ENCODE results near the gene GSTT2. TPM values are rescaled to one million over a fixed set of nuclear protein-coding genes. Genes with fewer than 3 reads are reported as not detected.

Gene GSTT2
- total RNA-seq, 2 donors from 2014 or later, result not detected

- no peak overlapping the region for H3K4me3 Mint-ChIP-seq
- H3K27me3 Mint-ChIP-seq (ENCODE audit: low read depth), result no peaks in the 10 kb centered on the region
- peak overlapping the region; percentile 65 for H3K27ac Mint-ChIP-seq
- H3K36me3 Mint-ChIP-seq (ENCODE audit: insufficient read depth in 2 of 2), result peaks cover 5 to 14% of the 10 kb centered on the region in 2 donors
- DNase-seq, result no peak
- H3K4me1 Mint-ChIP-seq (ENCODE audit: low read depth), result peaks cover 53% of the 10 kb centered on the region
- H3K9me3 Mint-ChIP-seq, result no peaks in the 10 kb centered on the region
- no peak for ATAC-seq (replicated peaks in 1 of 2)
Observed at GRCh38 chr22:24027389-24027975, 47.5 kb downstream of the GSTT2 start.

- Mint-ChIP-seq H3K27ac (no peak overlapping the region), H3K9me3 (no peaks in the 10 kb centered on the region), H3K4me1 (ENCODE audit: low read depth) (peaks cover 49% of the 10 kb centered on the region), H3K36me3 (ENCODE audit: insufficient read depth in 2 of 2) (peaks cover 5 to 14% of the 10 kb centered on the region in 2 donors), H3K4me3 (no peak overlapping the region), H3K27me3 (ENCODE audit: low read depth) (no peaks in the 10 kb centered on the region)
- ATAC-seq (replicated peaks in 1 of 2), result no peak
- DNase-seq, result no peak
Observed at GRCh38 chr22:24027991-24028390, 48.1 kb downstream of the GSTT2 start.

- ATAC-seq (replicated peaks in 1 of 2), result peak in 1 of 2 donors; percentile 33
- Mint-ChIP-seq H3K27ac (no peak overlapping the region), H3K9me3 (no peaks in the 10 kb centered on the region), H3K4me3 (no peak overlapping the region), H3K36me3 (ENCODE audit: insufficient read depth in 2 of 2) (peaks cover 5 to 14% of the 10 kb centered on the region in 2 donors), H3K27me3 (ENCODE audit: low read depth) (no peaks in the 10 kb centered on the region), H3K4me1 (ENCODE audit: low read depth) (peaks cover 43% of the 10 kb centered on the region)
- DNase-seq, result no peak
Observed at GRCh38 chr22:24028533-24028932, 48.6 kb downstream of the GSTT2 start.

- H3K4me3 Mint-ChIP-seq, result no peak overlapping the region
- H3K9me3 Mint-ChIP-seq, result no peaks in the 10 kb centered on the region
- H3K27me3 Mint-ChIP-seq (ENCODE audit: low read depth), result no peaks in the 10 kb centered on the region
Observed at GRCh38 chr22:24029304-24029703, 49.4 kb downstream of the GSTT2 start.

DNA sequence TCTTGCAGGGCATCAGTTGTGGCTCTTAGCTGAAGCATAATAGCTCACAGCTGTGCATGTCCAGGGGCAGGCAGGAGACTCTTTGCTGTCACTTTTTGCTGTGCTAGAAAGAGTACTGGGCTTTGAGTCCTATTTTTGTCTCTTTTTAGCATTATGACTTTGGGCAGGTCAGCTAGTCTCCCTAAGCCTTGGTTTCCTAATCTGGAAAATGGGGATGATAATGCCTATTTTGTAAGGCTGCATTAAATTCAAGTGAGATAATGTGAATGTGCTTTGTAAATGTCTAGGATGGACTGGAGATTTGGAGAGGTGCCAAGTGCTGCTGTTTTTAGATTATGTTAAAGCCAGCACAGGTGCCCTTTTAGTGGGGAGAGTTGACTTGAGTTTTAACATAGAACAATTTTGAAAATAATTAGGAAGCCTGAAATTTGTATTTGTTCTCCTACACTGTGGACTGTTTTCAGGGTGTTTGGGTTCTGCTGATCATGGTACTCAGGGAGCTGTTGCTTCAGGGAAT lies 50.3 kb downstream of the GSTT2 start:
- DNase-seq, result no peak
- no peak overlapping the region for H3K4me3 Mint-ChIP-seq
- no peak for ATAC-seq (replicated peaks in 1 of 2)
- peaks cover 30% of the 10 kb centered on the region for H3K4me1 Mint-ChIP-seq (ENCODE audit: low read depth)
- no peak overlapping the region for H3K27ac Mint-ChIP-seq
- no peaks in the 10 kb centered on the region for H3K27me3 Mint-ChIP-seq (ENCODE audit: low read depth)
- peaks cover 2 to 3% of the 10 kb centered on the region in 2 donors for H3K36me3 Mint-ChIP-seq (ENCODE audit: insufficient read depth in 2 of 2)
- H3K9me3 Mint-ChIP-seq, result no peaks in the 10 kb centered on the region

More at GRCh38 chr22:24029304-24029703, 49.4 kb downstream of the GSTT2 start:
- Mint-ChIP-seq H3K36me3 (ENCODE audit: insufficient read depth in 2 of 2) (peaks cover 4 to 12% of the 10 kb centered on the region in 2 donors), H3K27ac (no peak overlapping the region), H3K4me1 (ENCODE audit: low read depth) (peaks cover 36% of the 10 kb centered on the region)
- no peak for ATAC-seq (replicated peaks in 1 of 2)
- no peak for DNase-seq

Other genes with a start within 250 kb of the GSTT2 start
- 1 to 10 TPM; 1.6 to 1.8 TPM for gene ZNF70, start 229.0 kb upstream of the GSTT2 start, total RNA-seq
- gene VPREB3, start 225.7 kb upstream of the GSTT2 start, total RNA-seq, result 1 to 10 TPM in 1 of 2 donors, under 1 TPM in 1; 0.90 to 1.7 TPM
- 1 to 10 TPM in 1 of 2 donors, under 1 TPM in 1; 0.72 to 1.5 TPM for gene C22orf15, start 217.1 kb upstream of the GSTT2 start, total RNA-seq
- 10 to 100 TPM; 54.4 to 62.5 TPM for gene CHCHD10, start 212.2 kb upstream of the GSTT2 start, total RNA-seq
- gene MMP11, start 207.3 kb upstream of the GSTT2 start, total RNA-seq, result under 1 TPM; 0.46 to 0.56 TPM
- gene SMARCB1, start 193.2 kb upstream of the GSTT2 start, total RNA-seq, result 10 to 100 TPM; 67.4 to 83.0 TPM
- gene DERL3, start 141.1 kb upstream of the GSTT2 start, total RNA-seq, result 1 to 10 TPM; 2.6 to 5.2 TPM
- 10 to 100 TPM in 1 of 2 donors, 1 to 10 TPM in 1; 10.0 to 11.1 TPM for gene SLC2A11, start 122.3 kb upstream of the GSTT2 start, total RNA-seq
- 100 to 1,000 TPM; 350 to 469 TPM for gene MIF, start 85.8 kb upstream of the GSTT2 start, total RNA-seq
- under 1 TPM in 1 of 2 donors, not detected in 1; 0.46 TPM for gene GSTT2B, start 18.9 kb upstream of the GSTT2 start, total RNA-seq
- gene DDTL, start 13.2 kb upstream of the GSTT2 start, total RNA-seq, result 1 to 10 TPM in 1 of 2 donors, under 1 TPM in 1; 0.95 to 3.4 TPM
- 10 to 100 TPM; 74.6 to 89.4 TPM for gene DDT, start 5.7 kb upstream of the GSTT2 start, total RNA-seq
- gene GSTT4, start 25.3 kb downstream of the GSTT2 start, total RNA-seq, result not detected
- 10 to 100 TPM; 69.2 to 73.4 TPM for gene CABIN1, start 31.2 kb downstream of the GSTT2 start, total RNA-seq
- under 1 TPM; 0.55 to 0.60 TPM for gene SUSD2, start 201.4 kb downstream of the GSTT2 start, total RNA-seq